ENCODE data around the gene CYP2A7.
"Not testable (repeated sequence)": the region's sequence is repeated elsewhere in the genome, so short reads cannot be mapped to it uniquely, and the experiment has no call there.

CYP2A7 gene

GRCh38 chr19:40899964-40900363 is 17.9 kb upstream of the CYP2A7 start:
- not testable (repeated sequence) for DNase-seq (ENCODE audit: low spot score)

GRCh38 chr19:40896843-40897789 is 15.1 kb upstream of the CYP2A7 start:
- not testable (repeated sequence) for DNase-seq (ENCODE audit: low spot score)

- DNase-seq (ENCODE audit: low spot score): no peak
These were observed 14.4 kb upstream of the CYP2A7 start for GRCh38 chr19:40896418-40896796.

- no peak for DNase-seq (ENCODE audit: low spot score)
These were observed 11.1 kb upstream of the CYP2A7 start for GRCh38 chr19:40893112-40893511.

GRCh38 chr19:40889366-40889765 is 7.3 kb upstream of the CYP2A7 start:
- no peak for DNase-seq (ENCODE audit: low spot score)

- DNase-seq (ENCODE audit: low spot score): no peak
These were observed 6.2 kb upstream of the CYP2A7 start for GRCh38 chr19:40888191-40888590.

GRCh38 chr19:40884187-40884931 is 2.3 kb upstream of the CYP2A7 start:
- not testable (repeated sequence) for DNase-seq (ENCODE audit: low spot score)

GRCh38 chr19:40879349-40879748 is 2.7 kb downstream of the CYP2A7 start:
- not testable (repeated sequence) for DNase-seq (ENCODE audit: low spot score)

GRCh38 chr19:40875526-40875951 is 6.5 kb downstream of the CYP2A7 start:
- DNase-seq (ENCODE audit: low spot score): peak; percentile 8

GRCh38 chr19:40874874-40875273 is 7.2 kb downstream of the CYP2A7 start:
- not testable (repeated sequence) for DNase-seq (ENCODE audit: low spot score)

GRCh38 chr19:40873873-40874272 is 8.2 kb downstream of the CYP2A7 start:
- DNase-seq (ENCODE audit: low spot score): not testable (repeated sequence)

GRCh38 chr19:40872209-40872608 is 9.8 kb downstream of the CYP2A7 start:
- DNase-seq (ENCODE audit: low spot score): no peak

- DNase-seq (ENCODE audit: low spot score): no peak
These were observed 14.3 kb downstream of the CYP2A7 start for GRCh38 chr19:40867701-40868100.

- DNase-seq (ENCODE audit: low spot score): not testable (repeated sequence)
These were observed 17.1 kb downstream of the CYP2A7 start for GRCh38 chr19:40864739-40865496.

- no peak for DNase-seq (ENCODE audit: low spot score)
These were observed 19.2 kb downstream of the CYP2A7 start for GRCh38 chr19:40862785-40863184.

- DNase-seq (ENCODE audit: low spot score): no peak
These were observed 19.7 kb downstream of the CYP2A7 start for GRCh38 chr19:40862333-40862732.

GRCh38 chr19:40858109-40858508 is 23.9 kb downstream of the CYP2A7 start:
- no peak for DNase-seq (ENCODE audit: low spot score)

GRCh38 chr19:40852467-40853152 is 29.4 kb downstream of the CYP2A7 start:
- not testable (repeated sequence) for DNase-seq (ENCODE audit: low spot score)

- not testable (repeated sequence) for DNase-seq (ENCODE audit: low spot score)
These were observed 31.8 kb downstream of the CYP2A7 start, which contains the start of gene CYP2A6 for GRCh38 chr19:40850277-40850676. Gene CYP2A6 (minus strand): TSS chr19:40850447. CDS start chr19:40850426, 21 bp downstream.

- not testable (repeated sequence) for DNase-seq (ENCODE audit: low spot score)
These were observed 35.3 kb downstream of the CYP2A7 start for GRCh38 chr19:40846722-40847121.

GRCh38 chr19:40843653-40844052 is 38.4 kb downstream of the CYP2A7 start:
- not testable (repeated sequence) for DNase-seq (ENCODE audit: low spot score)
